ENCODE data around the gene C1orf141. TPM values are rescaled to one million over a fixed set of nuclear protein-coding genes. Genes with fewer than 3 reads are reported as not detected.

Gene C1orf141
- total and polyA plus RNA-seq, 2 donors (not counting 1 experiment from before 2014, with no cell fraction given), result not detected

GRCh38 chr1:67144696-67145095, 9.9 kb upstream of the C1orf141 start:
- ChIA-PET POLR2A (no interaction called here), CTCF (interaction anchor here (0.9 to 7.7 kb wide), 7 partner anchors 10 to 382 kb away, joined by 3 to 266 read pairs (median 5); partner anchors contain the start of genes C1orf141 and SLC35D1)
- no peak overlapping the region for H3K4me3 ChIP-seq (ENCODE audit: control extremely low read depth in 1 of 5, extremely low read depth in 1 of 5, insufficient read depth in 1 of 5, low read depth in 2 of 5, low read length in 4 of 5)
- Mint-ChIP-seq H3K27ac (no peak overlapping the region), H3K27me3 (no peaks in the 10 kb centered on the region), H3K9me3 (ENCODE audit: insufficient read depth) (no peaks in the 10 kb centered on the region), H3K4me3 (no peak overlapping the region), H3K4me1 (peaks cover 9% of the 10 kb centered on the region)
- H3K27ac ChIP-seq (ENCODE audit: low read length in 2 of 2), result no peak overlapping the region
- no peaks in the 10 kb centered on the region for H3K79me2 ChIP-seq (ENCODE audit: control insufficient read depth, insufficient read depth, low read length)
- no peak overlapping the region for H3K9ac ChIP-seq (ENCODE audit: low read length)
- H3K27me3 ChIP-seq (replicated peaks in 1 of 4; ENCODE audit: control extremely low read depth in 1 of 4, control insufficient read depth in 3 of 4, insufficient read depth in 4 of 4, low read length in 3 of 4), result no peaks in the 10 kb centered on the region
- no peak for DNase-seq
- no peak for ATAC-seq (ENCODE audit: low read depth)
- no peak overlapping the region for H3K4me2 ChIP-seq (replicated peaks; ENCODE audit: low read depth, low read length, poor library complexity, severe bottlenecking)
- no peak for TF ChIP-seq EZH2 (IDR thresholded peaks at IDR 0.05; ENCODE audit: borderline replicate concordance, insufficient read depth, low read depth, low read length, poor library complexity, severe bottlenecking)
- TF ChIP-seq, protein P1, sequence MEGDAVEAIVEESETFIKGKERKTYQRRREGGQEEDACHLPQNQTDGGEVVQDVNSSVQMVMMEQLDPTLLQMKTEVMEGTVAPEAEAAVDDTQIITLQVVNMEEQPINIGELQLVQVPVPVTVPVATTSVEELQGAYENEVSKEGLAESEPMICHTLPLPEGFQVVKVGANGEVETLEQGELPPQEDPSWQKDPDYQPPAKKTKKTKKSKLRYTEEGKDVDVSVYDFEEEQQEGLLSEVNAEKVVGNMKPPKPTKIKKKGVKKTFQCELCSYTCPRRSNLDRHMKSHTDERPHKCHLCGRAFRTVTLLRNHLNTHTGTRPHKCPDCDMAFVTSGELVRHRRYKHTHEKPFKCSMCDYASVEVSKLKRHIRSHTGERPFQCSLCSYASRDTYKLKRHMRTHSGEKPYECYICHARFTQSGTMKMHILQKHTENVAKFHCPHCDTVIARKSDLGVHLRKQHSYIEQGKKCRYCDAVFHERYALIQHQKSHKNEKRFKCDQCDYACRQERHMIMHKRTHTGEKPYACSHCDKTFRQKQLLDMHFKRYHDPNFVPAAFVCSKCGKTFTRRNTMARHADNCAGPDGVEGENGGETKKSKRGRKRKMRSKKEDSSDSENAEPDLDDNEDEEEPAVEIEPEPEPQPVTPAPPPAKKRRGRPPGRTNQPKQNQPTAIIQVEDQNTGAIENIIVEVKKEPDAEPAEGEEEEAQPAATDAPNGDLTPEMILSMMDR (IDR thresholded peaks at IDR 0.05), result peak; percentile 56
- no peaks in the 10 kb centered on the region for H4K20me1 ChIP-seq (ENCODE audit: control insufficient read depth, insufficient read depth, low read length, poor library complexity, severe bottlenecking)
- no CpG with 5 or more reads among the region's 2 CpGs for WGBS (ENCODE audit: insufficient coverage)
- no peaks in the 10 kb centered on the region for H3K36me3 ChIP-seq (replicated peaks in 1 of 2; ENCODE audit: control extremely low read depth in 1 of 2, control insufficient read depth in 1 of 2, extremely low read depth in 1 of 2, insufficient read depth in 2 of 2, low read length in 1 of 2)
- peaks cover 7 to 9% of the 10 kb centered on the region in 2 donors for H3K4me1 ChIP-seq (ENCODE audit: control insufficient read depth in 2 of 2, insufficient read depth in 2 of 2, low read length in 2 of 2)
- intact Hi-C loops (cut with micrococcal nuclease), result loop anchor here (5.0 kb wide), 1 partner anchor 32 kb away; no protein-coding TSS in a partner anchor
- H2AFZ ChIP-seq (ENCODE audit: insufficient read depth, low read depth, low read length, poor library complexity, severe bottlenecking), result no peak overlapping the region
- no peaks in the 10 kb centered on the region for H3K9me3 ChIP-seq (ENCODE audit: control extremely low read depth in 1 of 3, control insufficient read depth in 2 of 3, insufficient read depth in 1 of 3, low read length in 2 of 3)

- TF ChIP-seq, protein P1 (IDR thresholded peaks at IDR 0.05), result no peak
- no peak for TF ChIP-seq EZH2 (IDR thresholded peaks at IDR 0.05; ENCODE audit: borderline replicate concordance, insufficient read depth, low read depth, low read length, poor library complexity, severe bottlenecking)
- no peaks in the 10 kb centered on the region for H3K79me2 ChIP-seq (ENCODE audit: control insufficient read depth, insufficient read depth, low read length)
- H3K9ac ChIP-seq (ENCODE audit: low read length), result no peak overlapping the region
- H3K27me3 Mint-ChIP-seq, result no peaks in the 10 kb centered on the region
- WGBS (ENCODE audit: insufficient coverage), result no CpG with 5 or more reads among the region's 3 CpGs
- H3K4me1 ChIP-seq (ENCODE audit: control insufficient read depth in 2 of 2, insufficient read depth in 2 of 2, low read length in 2 of 2), result peaks cover 2 to 4% of the 10 kb centered on the region in 2 donors
- H3K9me3 ChIP-seq (ENCODE audit: control extremely low read depth in 1 of 3, control insufficient read depth in 2 of 3, insufficient read depth in 1 of 3, low read length in 2 of 3), result no peaks in the 10 kb centered on the region
- ATAC-seq (ENCODE audit: low read depth) (no peak), DNase-seq (no peak)
- no peak overlapping the region for H3K4me2 ChIP-seq (replicated peaks; ENCODE audit: low read depth, low read length, poor library complexity, severe bottlenecking)
- CTCF ChIA-PET, result interaction anchor here (1.2 to 7.7 kb wide), 6 partner anchors 9 to 381 kb away, joined by 3 to 266 read pairs (median 6); partner anchors contain the start of genes C1orf141 and SLC35D1
- H3K4me3 ChIP-seq (ENCODE audit: control extremely low read depth in 1 of 5, extremely low read depth in 1 of 5, insufficient read depth in 1 of 5, low read depth in 2 of 5, low read length in 4 of 5), result no peak overlapping the region
- H3K27ac Mint-ChIP-seq, result no peak overlapping the region
- H3K27me3 ChIP-seq (replicated peaks in 1 of 4; ENCODE audit: control extremely low read depth in 1 of 4, control insufficient read depth in 3 of 4, insufficient read depth in 4 of 4, low read length in 3 of 4), result no peaks in the 10 kb centered on the region
- POLR2A ChIA-PET, result no interaction called here
- H3K9me3 Mint-ChIP-seq (ENCODE audit: insufficient read depth), result no peaks in the 10 kb centered on the region
- peak overlapping the region; percentile 28 for H2AFZ ChIP-seq (ENCODE audit: insufficient read depth, low read depth, low read length, poor library complexity, severe bottlenecking)
- H3K27ac ChIP-seq (ENCODE audit: low read length in 2 of 2), result no peak overlapping the region
- no peaks in the 10 kb centered on the region for H3K36me3 ChIP-seq (replicated peaks in 1 of 2; ENCODE audit: control extremely low read depth in 1 of 2, control insufficient read depth in 1 of 2, extremely low read depth in 1 of 2, insufficient read depth in 2 of 2, low read length in 1 of 2)
- no peak overlapping the region for H3K4me3 Mint-ChIP-seq
- H4K20me1 ChIP-seq (ENCODE audit: control insufficient read depth, insufficient read depth, low read length, poor library complexity, severe bottlenecking), result no peaks in the 10 kb centered on the region
- peaks cover 5% of the 10 kb centered on the region for H3K4me1 Mint-ChIP-seq
- intact Hi-C loops (cut with micrococcal nuclease), result no loop called here
Observed at GRCh38 chr1:67143966-67144365, 9.2 kb upstream of the C1orf141 start.

Measured in B cell (primary cell).